Stimulated activated memory B cell treated with anti-CD40 and anti-IgM and Interleukin-4, amounts not matched to agents 10 μg/mL and 1 μg/mL and 100 μg/mL, for 72 hours (primary cell): ENCODE data around the gene REPIN1.

Experiments used
- ATAC-seq: fragments of 150-1000 bp; cut with Tn5 transposase; 2 replicates; pipeline ENCODE4 v1.10.0; 2021
- H3K27ac Mint-ChIP-seq: one replicate; pipeline ENCODE4 v1.8.0; 2022; ENCODE audit warnings: mild to moderate bottlenecking, mixed read lengths
- H3K27me3 Mint-ChIP-seq: one replicate; pipeline ENCODE4 v1.8.0; 2022; ENCODE audit warnings: mixed read lengths
- H3K36me3 Mint-ChIP-seq: one replicate; pipeline ENCODE4 v1.8.0; 2022; ENCODE audit warnings: mixed read lengths
- H3K4me1 Mint-ChIP-seq: one replicate; pipeline ENCODE4 v1.8.0; 2022; ENCODE audit warnings: mixed read lengths
- H3K4me3 Mint-ChIP-seq: one replicate; pipeline ENCODE4 v1.8.0; 2022; ENCODE audit warnings: mild to moderate bottlenecking, moderate library complexity, mixed read lengths
- H3K9me3 Mint-ChIP-seq: one replicate; pipeline ENCODE4 v1.8.0; 2022; ENCODE audit warnings: mixed read lengths

The REPIN1 gene

DNA sequence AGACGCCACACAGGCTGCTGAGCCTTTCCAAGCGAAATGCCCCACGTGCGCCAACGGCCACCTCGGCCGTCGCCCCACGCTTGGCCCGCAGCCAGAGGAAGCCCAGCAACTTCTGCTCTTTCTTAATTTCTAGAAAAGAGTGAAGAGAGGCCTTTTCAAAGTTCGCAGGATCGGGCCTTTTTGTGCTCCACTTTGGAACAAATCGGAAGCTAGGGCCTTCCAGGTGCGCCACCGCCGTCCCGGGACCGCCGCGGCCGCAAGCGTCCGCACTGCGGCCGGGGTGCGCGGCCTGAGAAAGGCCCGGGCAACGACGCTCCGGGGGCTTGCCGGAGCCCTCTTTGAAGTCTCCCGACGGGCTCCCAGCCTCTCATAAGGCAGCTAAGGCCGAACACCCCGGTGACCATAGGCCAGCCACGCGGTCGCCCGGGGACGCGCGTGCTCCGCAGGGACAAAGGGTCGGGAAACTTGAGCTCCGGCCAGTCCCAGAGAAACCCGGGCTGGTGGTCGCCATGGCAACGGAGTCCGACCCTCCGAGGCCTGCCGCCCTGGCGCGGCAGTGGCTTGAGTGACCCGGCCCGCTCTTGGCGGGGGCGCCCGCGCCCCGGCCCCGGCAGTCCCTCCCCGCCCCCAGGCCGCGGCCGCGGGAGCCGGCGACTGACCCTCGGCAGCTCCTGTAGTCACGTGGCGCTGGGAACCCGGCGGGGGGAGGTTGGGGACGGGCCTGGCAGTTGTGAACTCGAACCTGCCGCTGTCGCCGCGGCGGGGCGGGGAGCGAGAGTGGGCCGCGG lies at the start of gene REPIN1:
TSS of gene REPIN1 (plus strand) at position 727 of the 788 bp plus-strand sequence. CDS start 890 bp downstream, outside the sequence.
- H3K4me3 Mint-ChIP-seq: peak within 1 kb of the TSS; percentile 93
- H3K36me3 Mint-ChIP-seq: peaks cover 26% of the 10 kb centered on the region
- peak within 1 kb of the TSS; percentile 98 for H3K27ac Mint-ChIP-seq
- no peaks in the 10 kb centered on the region for H3K27me3 Mint-ChIP-seq
- peaks cover 63% of the 10 kb centered on the region for H3K4me1 Mint-ChIP-seq
- H3K9me3 Mint-ChIP-seq: no peaks in the 10 kb centered on the region
- peak; percentile 77 for ATAC-seq

DNA sequence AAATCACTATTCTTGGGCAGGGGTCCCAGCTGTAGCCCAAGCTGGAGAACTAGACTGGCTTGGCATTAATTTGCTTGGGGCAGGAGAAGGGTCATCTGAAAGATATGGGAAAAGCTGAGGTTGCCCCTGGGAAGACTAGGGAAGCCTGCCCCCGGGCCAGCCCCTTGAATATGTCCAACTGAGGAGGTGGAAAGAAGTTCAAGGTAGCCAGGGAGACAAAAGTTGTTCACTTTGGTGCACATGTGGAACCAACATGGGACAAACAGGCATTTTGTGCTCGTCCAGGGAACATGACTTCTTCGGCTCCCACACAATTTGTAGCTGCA lies 46.9 kb upstream of the REPIN1 start:
- Mint-ChIP-seq H3K27me3 (no peaks in the 10 kb centered on the region), H3K4me1 (peaks cover 45% of the 10 kb centered on the region), H3K36me3 (peaks cover 18% of the 10 kb centered on the region), H3K9me3 (no peaks in the 10 kb centered on the region), H3K27ac (peak overlapping the region; percentile 99), H3K4me3 (peak overlapping the region; percentile 97)
- ATAC-seq: no peak

DNA sequence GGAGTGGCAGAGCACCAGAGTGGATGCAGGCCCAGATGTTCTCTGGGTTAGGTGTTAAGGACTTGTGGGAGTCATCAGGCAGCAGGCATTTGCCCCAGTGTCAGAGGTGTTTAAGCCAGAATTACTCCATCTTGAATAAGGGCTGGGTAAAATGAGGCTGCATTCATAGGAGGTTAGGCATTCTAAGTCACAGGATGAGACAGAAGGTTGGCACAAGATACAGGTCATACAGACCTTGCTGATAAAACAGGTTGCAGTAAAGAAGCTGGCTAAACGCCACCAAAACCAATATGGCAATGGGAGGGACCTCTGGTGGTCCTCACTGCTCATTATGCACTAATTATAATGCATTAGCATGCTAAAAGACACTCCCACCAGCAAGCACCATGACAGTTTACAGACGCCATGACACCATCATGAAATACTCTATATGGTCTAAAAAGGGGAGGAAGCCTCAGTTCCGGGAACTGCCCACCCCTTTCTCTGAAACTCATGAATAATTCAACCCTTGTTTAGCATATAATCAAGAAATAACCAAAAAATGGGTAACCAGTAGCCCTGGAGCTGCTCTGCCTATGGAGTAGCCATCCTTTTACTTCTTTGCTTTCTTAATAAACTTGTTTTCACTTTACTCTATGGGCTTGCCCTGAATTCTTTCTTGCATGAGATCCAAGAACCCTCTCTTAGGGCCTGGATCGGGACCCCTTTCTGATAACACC lies 46.3 kb upstream of the REPIN1 start:
- ATAC-seq: peak; percentile 47
- Mint-ChIP-seq H3K27ac (peak overlapping the region; percentile 99), H3K36me3 (peaks cover 23% of the 10 kb centered on the region), H3K4me3 (peak overlapping the region; percentile 97), H3K4me1 (peaks cover 50% of the 10 kb centered on the region), H3K27me3 (no peaks in the 10 kb centered on the region), H3K9me3 (no peaks in the 10 kb centered on the region)

DNA sequence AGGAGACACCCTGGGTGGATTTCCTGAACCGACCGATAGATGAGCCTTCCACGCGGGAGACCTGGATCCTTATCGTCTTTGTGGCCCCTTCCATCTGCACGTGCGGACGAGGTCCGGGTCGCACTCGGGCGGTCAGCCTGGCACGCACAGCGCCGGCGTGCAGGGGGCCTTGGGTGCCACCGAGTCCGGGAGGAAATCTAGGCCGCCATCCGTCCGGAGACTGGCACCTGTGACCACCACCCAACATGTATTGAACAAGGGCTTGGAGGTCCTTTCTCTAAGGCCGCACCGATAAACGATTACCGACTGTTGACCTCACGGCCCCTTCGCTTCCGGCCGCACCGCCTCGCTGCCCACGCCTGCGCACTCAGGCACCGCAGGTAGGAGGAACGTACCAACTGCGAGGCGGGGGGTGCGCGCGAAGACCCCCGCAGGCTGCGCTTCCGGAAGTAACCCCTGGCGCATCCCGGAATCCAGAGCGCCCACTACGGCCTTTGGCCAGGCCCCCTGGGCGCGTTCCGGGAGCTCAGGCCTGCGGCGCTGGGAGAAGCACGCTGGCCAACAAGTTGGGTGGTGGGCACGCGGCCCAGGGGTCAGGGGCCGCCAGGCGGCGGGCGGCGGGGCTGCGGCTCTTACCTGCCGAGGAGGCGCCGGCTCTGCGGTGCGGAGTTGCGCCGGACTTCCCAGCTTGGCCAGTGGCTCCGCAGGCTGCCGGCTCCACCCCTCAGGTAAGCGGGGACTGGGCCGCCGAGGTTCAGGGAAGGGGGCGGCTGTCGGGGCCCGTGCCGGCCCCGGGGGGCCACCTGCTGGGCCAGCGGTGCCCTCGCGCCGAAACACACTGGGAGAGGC lies 45.6 kb upstream of the REPIN1 start, which contains the start of the genes ACTR3C and LRRC61:
TSS of gene ACTR3C (minus strand) at position 713 of the 849 bp plus-strand sequence. CDS start 28,249 bp downstream, outside the sequence.
TSS of gene LRRC61 (plus strand) at position 523 of the 849 bp plus-strand sequence. CDS start 13,507 bp downstream, outside the sequence.
- peak within 1 kb of the TSS; percentile 97 for H3K4me3 Mint-ChIP-seq
- H3K27ac Mint-ChIP-seq: peak within 1 kb of the TSS; percentile 99
- peaks cover 50% of the 10 kb centered on the region for H3K4me1 Mint-ChIP-seq
- no peaks in the 10 kb centered on the region for H3K9me3 Mint-ChIP-seq
- peaks cover 28% of the 10 kb centered on the region for H3K36me3 Mint-ChIP-seq
- ATAC-seq: peak; percentile 84
- no peaks in the 10 kb centered on the region for H3K27me3 Mint-ChIP-seq

DNA sequence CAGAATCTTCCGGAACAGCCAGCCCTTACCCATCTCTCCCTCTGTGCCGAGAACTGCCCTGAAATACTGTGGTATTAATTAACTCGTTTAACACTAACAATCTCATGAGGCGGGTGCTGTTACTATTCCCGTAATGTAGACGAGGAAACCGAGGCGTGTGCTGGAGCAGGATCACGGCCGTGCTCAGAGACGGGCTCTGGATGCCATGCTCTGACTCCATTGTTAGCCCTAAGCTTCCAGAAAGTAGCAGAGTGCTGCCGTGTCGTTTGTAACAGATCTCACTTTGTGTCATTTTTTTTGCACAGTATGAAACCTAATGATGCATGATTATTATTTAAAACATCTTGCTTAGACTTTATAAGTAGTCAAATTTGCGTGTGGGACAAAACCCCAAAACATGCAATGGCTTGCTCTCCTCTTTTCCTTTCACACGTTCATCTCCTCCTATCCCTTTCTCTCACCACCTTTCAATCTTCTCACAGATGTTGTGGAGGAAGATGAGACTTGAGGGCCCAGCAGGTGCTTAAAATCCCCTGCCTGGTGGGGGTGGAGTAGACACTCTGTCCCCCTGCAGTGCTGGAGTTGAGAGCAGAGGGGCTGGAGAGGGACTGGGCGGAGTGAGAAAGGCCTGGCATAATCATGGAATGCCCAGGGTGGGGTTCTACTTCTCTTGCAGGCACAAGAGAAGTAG lies 44.8 kb upstream of the REPIN1 start:
- Mint-ChIP-seq H3K36me3 (peaks cover 35% of the 10 kb centered on the region), H3K27me3 (no peaks in the 10 kb centered on the region), H3K9me3 (no peaks in the 10 kb centered on the region), H3K4me1 (peaks cover 50% of the 10 kb centered on the region), H3K4me3 (peak overlapping the region; percentile 97), H3K27ac (peak overlapping the region; percentile 99)
- ATAC-seq: peak; percentile 39

DNA sequence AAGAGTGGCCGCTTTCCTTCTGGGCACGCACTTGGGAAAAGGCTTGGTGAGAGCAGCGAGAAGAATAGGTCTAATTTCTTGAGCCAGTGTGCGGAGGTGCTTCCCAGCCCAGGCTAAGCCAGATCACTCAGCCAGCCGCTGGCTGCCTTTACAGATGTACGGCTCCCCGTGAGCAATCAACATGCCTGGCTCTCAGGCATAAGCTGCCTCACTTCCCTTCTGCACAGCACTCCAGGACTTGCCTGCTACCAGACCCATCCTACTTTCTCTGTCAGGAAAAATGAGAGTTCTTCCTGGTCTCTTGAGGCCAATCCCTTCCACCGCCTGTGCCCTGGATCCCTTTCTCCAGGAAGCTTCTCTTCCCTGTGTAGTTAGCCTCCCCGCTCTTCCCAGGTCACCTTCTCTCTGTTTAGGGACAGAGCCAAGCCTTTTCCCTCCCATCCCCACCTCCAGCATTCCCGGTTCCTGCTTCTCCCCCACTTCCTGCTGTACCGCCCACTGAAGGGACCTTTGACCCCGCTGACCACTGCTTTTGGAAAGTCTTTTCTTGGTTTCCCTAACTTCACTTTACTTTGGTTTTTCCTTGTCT lies 44.2 kb upstream of the REPIN1 start:
- Mint-ChIP-seq H3K9me3 (no peaks in the 10 kb centered on the region), H3K4me1 (peaks cover 50% of the 10 kb centered on the region), H3K36me3 (peaks cover 41% of the 10 kb centered on the region), H3K4me3 (peak overlapping the region; percentile 97), H3K27me3 (no peaks in the 10 kb centered on the region), H3K27ac (peak overlapping the region; percentile 99)
- no peak for ATAC-seq

DNA sequence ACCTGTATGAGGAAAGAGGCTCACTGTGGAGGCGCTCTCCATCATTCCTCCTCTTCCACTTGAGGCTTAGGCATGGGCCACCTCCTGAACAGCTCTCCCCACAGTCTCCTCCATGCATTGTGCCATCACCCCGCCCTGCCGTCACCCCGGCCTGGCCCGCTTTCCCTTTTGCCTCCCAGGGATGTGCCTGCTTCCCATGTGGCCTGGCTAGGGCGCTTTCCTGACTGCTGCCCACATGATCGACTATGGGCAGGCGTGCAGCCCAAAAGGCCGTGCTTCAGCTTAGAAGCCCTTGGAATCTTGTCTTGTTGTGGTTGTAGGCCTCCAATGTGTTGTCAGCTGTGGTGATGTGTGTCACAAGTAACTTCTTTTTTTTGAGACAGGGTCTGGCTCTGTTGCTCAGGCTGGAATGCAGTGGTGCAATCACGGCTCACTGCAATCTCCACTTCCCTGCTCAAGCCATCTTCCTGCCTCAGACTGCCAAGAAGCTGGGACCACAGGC lies 43.5 kb upstream of the REPIN1 start:
- H3K36me3 Mint-ChIP-seq: peaks cover 41% of the 10 kb centered on the region
- H3K4me3 Mint-ChIP-seq: peak overlapping the region; percentile 97
- peaks cover 50% of the 10 kb centered on the region for H3K4me1 Mint-ChIP-seq
- H3K9me3 Mint-ChIP-seq: no peaks in the 10 kb centered on the region
- ATAC-seq: no peak
- H3K27me3 Mint-ChIP-seq: no peaks in the 10 kb centered on the region
- peak overlapping the region; percentile 99 for H3K27ac Mint-ChIP-seq

DNA sequence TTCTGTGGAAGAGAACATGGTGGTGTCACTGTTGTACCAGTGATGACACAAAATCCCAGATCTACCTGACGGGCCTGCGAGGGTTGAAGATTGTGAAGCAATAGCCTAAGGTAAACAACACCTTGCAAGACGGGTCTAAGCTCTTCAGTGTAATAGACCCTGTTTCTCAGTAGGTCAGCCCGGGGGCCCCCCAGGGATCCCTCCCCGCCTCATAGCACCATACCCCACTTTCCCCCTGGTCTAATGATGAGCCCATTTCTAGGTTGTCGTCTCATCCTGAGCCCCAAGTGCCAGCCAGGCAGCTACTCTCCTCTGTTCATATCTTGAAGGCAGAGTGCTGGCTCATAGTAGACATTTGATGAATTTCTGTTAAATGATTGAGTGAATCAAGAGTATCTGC lies 42.7 kb upstream of the REPIN1 start:
- no peak for ATAC-seq
- Mint-ChIP-seq H3K27me3 (no peaks in the 10 kb centered on the region), H3K36me3 (peaks cover 41% of the 10 kb centered on the region), H3K27ac (no peak overlapping the region), H3K9me3 (no peaks in the 10 kb centered on the region), H3K4me3 (no peak overlapping the region), H3K4me1 (peaks cover 48% of the 10 kb centered on the region)

DNA sequence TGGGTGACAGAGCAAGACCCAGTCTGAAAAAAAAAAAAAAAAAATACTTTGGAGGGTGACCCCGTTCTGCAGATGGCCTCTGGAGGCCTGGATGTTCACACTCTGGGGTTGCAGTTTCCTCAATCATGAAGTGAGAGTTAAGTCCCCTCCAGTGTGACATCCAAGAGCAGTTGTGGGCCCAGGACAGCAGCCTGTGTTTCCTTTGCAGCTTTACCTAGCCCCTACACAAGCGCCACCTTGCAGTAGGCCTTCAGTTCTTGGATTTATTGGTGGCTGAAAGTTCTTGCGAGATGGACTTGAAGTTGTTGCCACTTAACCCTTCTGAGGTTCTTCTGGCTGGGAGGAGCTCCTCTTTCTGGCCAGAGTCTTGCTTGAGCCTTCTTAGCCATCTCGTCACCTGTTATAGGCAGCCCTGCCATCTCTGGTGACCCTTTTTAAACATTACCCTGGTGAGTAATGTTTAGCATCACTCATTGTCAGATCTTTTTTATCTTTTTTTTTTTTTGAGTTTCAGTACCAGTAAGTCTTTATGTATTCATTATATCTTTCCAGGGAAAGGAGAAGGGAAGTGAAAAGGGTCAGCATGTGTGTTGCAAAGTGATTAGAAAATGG lies 41.9 kb upstream of the REPIN1 start:
- Mint-ChIP-seq H3K9me3 (no peaks in the 10 kb centered on the region), H3K4me1 (peaks cover 39% of the 10 kb centered on the region), H3K4me3 (no peak overlapping the region), H3K27ac (no peak overlapping the region), H3K27me3 (no peaks in the 10 kb centered on the region), H3K36me3 (peaks cover 49% of the 10 kb centered on the region)
- ATAC-seq: no peak

DNA sequence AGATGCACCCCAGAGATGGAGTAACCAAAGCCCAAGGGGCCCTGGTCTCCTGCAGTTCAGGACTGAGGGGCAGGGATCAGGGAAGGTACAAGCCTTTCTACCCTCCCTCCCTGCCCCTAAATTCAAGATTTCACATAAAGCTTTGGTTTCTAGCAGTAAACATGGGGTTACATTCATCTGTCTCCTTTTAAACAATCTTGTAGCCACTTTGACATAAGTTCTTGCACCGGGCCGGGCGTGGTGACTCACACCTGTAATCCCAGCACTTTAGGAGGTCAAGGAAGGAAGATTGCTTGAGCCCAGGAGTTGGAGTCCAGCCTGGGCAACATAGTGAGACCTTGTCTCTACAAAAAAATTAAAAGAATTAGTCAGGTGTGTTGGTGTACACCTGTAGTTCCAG lies 41.3 kb upstream of the REPIN1 start:
- Mint-ChIP-seq H3K9me3 (no peaks in the 10 kb centered on the region), H3K4me1 (peaks cover 33% of the 10 kb centered on the region), H3K36me3 (peaks cover 55% of the 10 kb centered on the region), H3K4me3 (no peak overlapping the region), H3K27ac (no peak overlapping the region), H3K27me3 (no peaks in the 10 kb centered on the region)
- ATAC-seq: no peak

DNA sequence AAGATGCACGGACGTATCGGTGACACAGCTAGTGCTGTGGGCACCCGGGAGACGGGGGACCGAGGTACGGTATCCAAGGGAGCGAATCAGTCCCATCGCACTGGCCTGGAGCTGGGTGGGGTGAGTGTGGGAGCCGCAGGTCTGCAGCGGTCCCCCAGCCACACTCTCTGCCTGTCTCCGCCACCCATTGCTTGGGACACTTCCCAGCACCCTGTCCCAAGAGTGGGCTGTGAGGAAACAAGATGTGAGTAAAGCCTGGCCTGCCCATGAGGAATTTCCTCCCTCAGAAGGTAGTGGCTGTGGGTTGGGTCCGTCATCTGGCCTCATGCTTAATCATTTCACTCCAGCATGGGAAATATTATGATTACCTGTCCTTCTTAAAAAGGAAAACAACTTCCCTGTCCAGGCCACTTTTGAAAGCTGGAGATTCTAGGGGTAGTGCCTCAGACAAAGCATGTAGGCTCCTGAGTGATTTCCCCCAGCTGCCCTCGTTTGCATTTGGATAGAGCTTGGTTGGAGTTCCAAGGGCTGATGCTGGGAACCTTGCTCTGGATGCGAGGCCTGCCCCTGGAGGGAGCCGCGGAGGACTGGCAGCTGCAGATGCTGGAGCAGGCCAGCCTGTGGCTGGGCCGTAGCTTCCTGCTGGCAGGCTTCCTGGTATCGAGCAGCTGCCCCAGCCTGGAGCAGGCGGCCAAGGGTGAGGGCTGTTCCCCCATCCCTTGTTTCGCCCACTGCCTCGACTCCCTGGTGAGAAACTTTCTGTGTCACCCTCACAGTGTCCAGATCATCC lies 39.1 kb upstream of the REPIN1 start:
- ATAC-seq: no peak
- H3K27me3 Mint-ChIP-seq: no peaks in the 10 kb centered on the region
- H3K27ac Mint-ChIP-seq: no peak overlapping the region
- H3K36me3 Mint-ChIP-seq: peaks cover 54% of the 10 kb centered on the region
- no peaks in the 10 kb centered on the region for H3K9me3 Mint-ChIP-seq
- no peak overlapping the region for H3K4me3 Mint-ChIP-seq
- peaks cover 16% of the 10 kb centered on the region for H3K4me1 Mint-ChIP-seq

DNA sequence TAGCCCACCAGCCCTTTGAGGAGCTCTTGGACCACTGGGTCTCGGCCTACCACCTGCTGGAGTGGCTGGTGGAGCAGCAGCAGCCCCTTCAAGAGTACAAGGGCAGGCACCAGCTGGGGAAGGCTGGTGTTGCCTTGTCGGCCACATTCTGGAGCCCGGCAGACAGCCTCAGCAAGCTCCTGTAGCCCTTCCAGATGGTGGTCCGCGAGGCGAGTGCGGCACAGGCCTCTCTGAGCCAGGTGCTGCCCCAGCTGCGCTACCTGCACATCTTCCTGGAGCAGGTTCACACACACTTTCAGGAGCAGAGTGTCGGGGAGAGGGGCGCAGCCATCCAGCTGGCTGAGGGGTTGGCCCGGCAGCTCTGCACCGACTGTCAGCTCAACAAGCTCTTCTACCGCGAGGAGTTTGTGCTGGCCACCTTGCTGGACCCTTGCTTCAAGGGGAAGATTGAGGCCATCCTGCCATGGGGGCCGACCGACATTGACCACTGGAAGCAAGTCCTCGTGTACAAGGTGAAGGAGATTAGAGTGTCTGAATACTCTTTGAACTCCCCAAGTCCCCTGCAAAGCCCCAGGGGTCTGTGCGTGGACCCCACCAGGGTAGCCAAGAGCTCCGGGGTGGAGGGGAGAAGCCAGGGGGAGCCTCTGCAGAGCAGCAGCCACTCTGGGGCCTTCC lies 38.3 kb upstream of the REPIN1 start:
- H3K27me3 Mint-ChIP-seq: no peaks in the 10 kb centered on the region
- H3K4me3 Mint-ChIP-seq: no peak overlapping the region
- no peak overlapping the region for H3K27ac Mint-ChIP-seq
- H3K9me3 Mint-ChIP-seq: no peaks in the 10 kb centered on the region
- peaks cover 8% of the 10 kb centered on the region for H3K4me1 Mint-ChIP-seq
- no peak for ATAC-seq
- peaks cover 46% of the 10 kb centered on the region for H3K36me3 Mint-ChIP-seq
